Activated T-helper 17 cell treated with anti-CD3 and anti-CD28 coated beads, Interleukin-2, amount 50 U/mL, for 72 hours (primary cell): ENCODE data around the gene MSANTD7. TPM values are rescaled to one million over a fixed set of nuclear protein-coding genes. Genes with fewer than 3 reads are reported as not detected.

Experiments used
- total RNA-seq, 2 donors: library from RNA; stranded (reverse); gene quantifications; one replicate each; pipeline ENCODE4 v1.2.3, GENCODE V29; 2022

Gene MSANTD7
- total RNA-seq, 2 donors from 2014 or later = 15.7 to 23.4 TPM

Other genes starting within 250 kb of the MSANTD7 start
- 100 to 1,000 TPM; 143 to 188 TPM for gene FAM107B, start 63.4 kb upstream of the MSANTD7 start, total RNA-seq
- 1 to 10 TPM in 1 of 2 donors, under 1 TPM in 1; 0.58 to 1.5 TPM for gene CDNF, start 269 bp upstream of the MSANTD7 start, total RNA-seq
- gene HSPA14, start within 50 bp of the MSANTD7 start, total RNA-seq = 10 to 100 TPM; 23.3 to 40.9 TPM
- gene SUV39H2, start 40.6 kb downstream of the MSANTD7 start, total RNA-seq = 10 to 100 TPM; 24.0 to 38.4 TPM
- 10 to 100 TPM; 16.5 to 20.1 TPM for gene DCLRE1C, start 115.8 kb downstream of the MSANTD7 start, total RNA-seq
- under 1 TPM in 1 of 2 donors, not detected in 1; 0.48 TPM for gene MEIG1, start 121.1 kb downstream of the MSANTD7 start, total RNA-seq
- gene OLAH, start 205.6 kb downstream of the MSANTD7 start, total RNA-seq = 1 to 10 TPM; 1.3 to 6.6 TPM